ENCODE results near the gene F7. TPM values are rescaled to one million over a fixed set of nuclear protein-coding genes. Genes with fewer than 3 reads are reported as not detected.

F7 gene
- total and polyA plus RNA-seq, 2 donors (not counting 1 experiment from before 2014, with no cell fraction given), result not detected

DNA sequence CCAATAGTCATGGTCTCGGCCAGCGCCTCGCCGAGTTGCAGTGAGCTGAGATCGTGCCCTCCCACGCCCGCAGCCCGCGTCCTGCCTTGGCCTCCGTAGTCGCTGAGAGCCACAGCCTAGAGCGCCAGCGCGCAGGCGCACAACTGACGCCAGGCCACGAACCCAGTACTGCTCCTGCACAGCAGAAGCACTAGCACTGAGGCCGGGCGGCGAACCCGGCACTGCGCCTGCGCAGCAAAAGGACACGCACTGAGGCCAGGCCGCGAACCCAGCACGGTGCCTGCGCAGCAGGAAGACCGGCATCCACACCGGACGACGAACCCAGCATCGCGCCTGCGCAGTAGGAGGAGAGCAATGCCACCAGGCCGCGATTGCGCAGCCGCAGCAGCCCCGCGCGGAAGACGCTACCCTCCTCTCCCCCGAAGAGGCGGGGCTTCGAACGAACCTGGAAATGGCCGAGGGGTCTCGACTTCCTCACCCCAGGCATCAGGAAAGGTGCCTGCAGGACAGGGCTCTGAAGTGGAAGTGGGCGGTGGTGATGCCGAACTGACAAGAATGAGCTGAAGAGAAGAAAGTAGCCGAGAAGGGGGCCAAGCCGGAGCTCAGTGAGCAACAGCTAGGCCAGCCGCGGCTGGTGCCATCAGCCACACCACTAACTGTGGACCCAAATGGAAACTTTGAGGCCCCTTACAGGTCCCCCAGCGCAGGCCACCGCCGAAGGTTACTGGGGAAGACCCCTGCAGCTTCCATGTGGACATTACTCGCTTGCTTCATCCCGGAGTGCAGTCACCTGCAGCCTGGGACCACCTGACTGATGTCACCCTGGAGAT lies 24.5 kb downstream of the F7 start:
- TF ChIP-seq, protein P1, sequence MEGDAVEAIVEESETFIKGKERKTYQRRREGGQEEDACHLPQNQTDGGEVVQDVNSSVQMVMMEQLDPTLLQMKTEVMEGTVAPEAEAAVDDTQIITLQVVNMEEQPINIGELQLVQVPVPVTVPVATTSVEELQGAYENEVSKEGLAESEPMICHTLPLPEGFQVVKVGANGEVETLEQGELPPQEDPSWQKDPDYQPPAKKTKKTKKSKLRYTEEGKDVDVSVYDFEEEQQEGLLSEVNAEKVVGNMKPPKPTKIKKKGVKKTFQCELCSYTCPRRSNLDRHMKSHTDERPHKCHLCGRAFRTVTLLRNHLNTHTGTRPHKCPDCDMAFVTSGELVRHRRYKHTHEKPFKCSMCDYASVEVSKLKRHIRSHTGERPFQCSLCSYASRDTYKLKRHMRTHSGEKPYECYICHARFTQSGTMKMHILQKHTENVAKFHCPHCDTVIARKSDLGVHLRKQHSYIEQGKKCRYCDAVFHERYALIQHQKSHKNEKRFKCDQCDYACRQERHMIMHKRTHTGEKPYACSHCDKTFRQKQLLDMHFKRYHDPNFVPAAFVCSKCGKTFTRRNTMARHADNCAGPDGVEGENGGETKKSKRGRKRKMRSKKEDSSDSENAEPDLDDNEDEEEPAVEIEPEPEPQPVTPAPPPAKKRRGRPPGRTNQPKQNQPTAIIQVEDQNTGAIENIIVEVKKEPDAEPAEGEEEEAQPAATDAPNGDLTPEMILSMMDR (conservative IDR thresholded peaks at IDR 0.05 in 1 of 2, IDR thresholded peaks at IDR 0.05 in 1 of 2; ENCODE audit: low read depth in 1 of 2, low read length in 2 of 2), result no peak
- TF ChIP-seq EZH2 (IDR thresholded peaks at IDR 0.05; ENCODE audit: low read length, missing control alignments), result no peak
- Histone ChIP-seq H3K27ac (ENCODE audit: insufficient read depth, low read length) (no peak overlapping the region), H3K4me2 (ENCODE audit: extremely low read depth, insufficient read depth, low read length) (no peak overlapping the region), H2AFZ (ENCODE audit: low read length) (no peak overlapping the region), H3K9ac (ENCODE audit: insufficient read depth, low read length) (no peak overlapping the region), H3K79me2 (ENCODE audit: control insufficient read depth, insufficient read depth, low read length) (no peaks in the 10 kb centered on the region), H3K4me1 (ENCODE audit: control insufficient read depth, extremely low read depth, insufficient read depth, low read length) (no peaks in the 10 kb centered on the region), H3K4me3 (replicated peaks in 1 of 4; ENCODE audit: control extremely low read depth in 1 of 4, insufficient read depth in 1 of 4, low read depth in 3 of 4, low read length in 4 of 4) (no peak overlapping the region), H4K20me1 (ENCODE audit: control insufficient read depth, extremely low read depth, insufficient read depth, low read length) (no peaks in the 10 kb centered on the region), H3K36me3 (ENCODE audit: control insufficient read depth, insufficient read depth, low read length) (no peaks in the 10 kb centered on the region), H3K9me3 (ENCODE audit: control insufficient read depth, insufficient read depth, low read depth, low read length) (no peaks in the 10 kb centered on the region), H3K27me3 (ENCODE audit: control insufficient read depth, insufficient read depth, low read length) (peaks cover 5% of the 10 kb centered on the region)
- peak; percentile 15 to 31 for DNase-seq (ENCODE audit: low read depth in 2 of 2)

DNA sequence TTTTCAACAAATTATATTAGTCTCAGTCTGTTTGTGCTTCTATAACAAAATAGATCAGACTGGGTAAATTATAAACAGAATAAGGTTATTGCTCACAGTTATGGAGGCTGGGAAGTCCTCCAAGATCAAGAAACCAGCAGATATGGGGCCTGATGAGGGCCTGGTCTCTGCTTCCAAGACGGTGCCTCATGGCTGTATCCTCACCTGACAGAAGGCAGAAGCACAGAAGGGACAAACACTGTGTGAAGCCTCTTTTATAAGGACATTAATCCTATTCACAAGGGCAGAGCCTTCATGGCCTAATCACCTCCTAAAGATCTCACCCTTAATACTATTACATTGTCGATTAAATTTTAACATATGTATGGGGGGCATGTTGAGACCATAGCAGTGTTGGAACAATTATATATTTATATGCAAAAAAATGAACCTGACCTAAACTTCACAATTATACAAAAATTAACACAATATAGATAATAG lies 29.7 kb downstream of the F7 start:
- Histone ChIP-seq H2AFZ (ENCODE audit: low read length) (no peak overlapping the region), H3K79me2 (ENCODE audit: control insufficient read depth, insufficient read depth, low read length) (no peaks in the 10 kb centered on the region), H3K27me3 (ENCODE audit: control insufficient read depth, insufficient read depth, low read length) (peaks cover 2% of the 10 kb centered on the region), H3K36me3 (ENCODE audit: control insufficient read depth, insufficient read depth, low read length) (no peaks in the 10 kb centered on the region), H3K4me2 (ENCODE audit: extremely low read depth, insufficient read depth, low read length) (no peak overlapping the region), H4K20me1 (ENCODE audit: control insufficient read depth, extremely low read depth, insufficient read depth, low read length) (no peaks in the 10 kb centered on the region), H3K4me3 (replicated peaks in 1 of 4; ENCODE audit: control extremely low read depth in 1 of 4, insufficient read depth in 1 of 4, low read depth in 3 of 4, low read length in 4 of 4) (no peak overlapping the region), H3K27ac (ENCODE audit: insufficient read depth, low read length) (no peak overlapping the region), H3K4me1 (ENCODE audit: control insufficient read depth, extremely low read depth, insufficient read depth, low read length) (no peaks in the 10 kb centered on the region), H3K9me3 (ENCODE audit: control insufficient read depth, insufficient read depth, low read depth, low read length) (no peaks in the 10 kb centered on the region), H3K9ac (ENCODE audit: insufficient read depth, low read length) (no peak overlapping the region)
- no peak for DNase-seq (ENCODE audit: low read depth in 2 of 2)
- no peak for TF ChIP-seq EZH2 (IDR thresholded peaks at IDR 0.05; ENCODE audit: low read length, missing control alignments)
- TF ChIP-seq, protein P1 (conservative IDR thresholded peaks at IDR 0.05 in 1 of 2, IDR thresholded peaks at IDR 0.05 in 1 of 2; ENCODE audit: low read depth in 1 of 2, low read length in 2 of 2), result no peak

DNA sequence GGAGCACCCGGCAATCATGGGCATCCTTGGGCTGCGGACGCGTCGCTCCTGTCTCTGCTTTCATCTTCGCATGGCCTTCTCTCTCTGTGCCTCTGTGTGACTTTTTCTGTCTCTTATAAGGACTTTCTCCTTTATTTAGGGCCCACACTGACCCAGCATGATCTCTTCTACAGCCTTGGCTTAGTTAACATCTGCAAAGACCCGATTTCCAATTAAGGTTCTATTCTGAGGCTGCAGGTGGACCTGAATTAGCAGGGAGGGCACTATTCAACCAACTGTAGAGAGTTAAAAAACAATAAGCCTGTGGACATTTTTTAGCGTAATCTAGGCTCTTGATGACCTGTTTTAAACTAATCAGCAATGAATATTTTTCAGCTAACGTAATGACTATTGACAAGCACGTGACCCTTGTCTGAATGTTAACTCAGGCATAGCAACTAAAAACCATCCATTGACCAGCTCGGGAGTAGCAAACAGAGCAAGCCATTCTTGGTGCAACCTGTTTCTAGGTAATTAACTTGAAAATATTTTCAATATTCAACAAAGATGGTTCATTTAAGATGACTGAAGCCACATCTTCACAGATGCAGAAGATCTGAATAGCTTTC lies 32.2 kb downstream of the F7 start:
- no peak for TF ChIP-seq EZH2 (IDR thresholded peaks at IDR 0.05; ENCODE audit: low read length, missing control alignments)
- TF ChIP-seq, protein P1 (conservative IDR thresholded peaks at IDR 0.05 in 1 of 2, IDR thresholded peaks at IDR 0.05 in 1 of 2; ENCODE audit: low read depth in 1 of 2, low read length in 2 of 2), result no peak
- Histone ChIP-seq H4K20me1 (ENCODE audit: control insufficient read depth, extremely low read depth, insufficient read depth, low read length) (no peaks in the 10 kb centered on the region), H3K9ac (ENCODE audit: insufficient read depth, low read length) (no peak overlapping the region), H3K9me3 (ENCODE audit: control insufficient read depth, insufficient read depth, low read depth, low read length) (no peaks in the 10 kb centered on the region), H3K36me3 (ENCODE audit: control insufficient read depth, insufficient read depth, low read length) (no peaks in the 10 kb centered on the region), H3K79me2 (ENCODE audit: control insufficient read depth, insufficient read depth, low read length) (no peaks in the 10 kb centered on the region), H3K4me2 (ENCODE audit: extremely low read depth, insufficient read depth, low read length) (no peak overlapping the region), H3K27ac (ENCODE audit: insufficient read depth, low read length) (no peak overlapping the region), H3K4me1 (ENCODE audit: control insufficient read depth, extremely low read depth, insufficient read depth, low read length) (no peaks in the 10 kb centered on the region), H2AFZ (ENCODE audit: low read length) (no peak overlapping the region), H3K27me3 (ENCODE audit: control insufficient read depth, insufficient read depth, low read length) (no peaks in the 10 kb centered on the region), H3K4me3 (replicated peaks in 1 of 4; ENCODE audit: control extremely low read depth in 1 of 4, insufficient read depth in 1 of 4, low read depth in 3 of 4, low read length in 4 of 4) (no peak overlapping the region)
- no peak for DNase-seq (ENCODE audit: low read depth in 2 of 2)

Measured in fibroblast of lung (primary cell).